ENCODE data around the gene SUMO3.

Gene SUMO3

GRCh38 chr21:44758141-44758561, 59.7 kb downstream of the SUMO3 start:
- no peak for DNase-seq

- DNase-seq: no peak
Measured at GRCh38 chr21:44757731-44758130, 60.1 kb downstream of the SUMO3 start.

- no peak for DNase-seq
Measured at GRCh38 chr21:44756423-44757185, 61.3 kb downstream of the SUMO3 start.
